HuH-7.5 (cell line): ENCODE results near the gene SLC26A3.

Experiments used
- DNase-seq: peaks from one replicate; pipeline ENCODE4 v3.0.0; 2011; ENCODE audit warnings: low spot score

SLC26A3 gene

GRCh38 chr7:107744345-107744750, 58.7 kb downstream of the SLC26A3 start:
- DNase-seq, result peak; percentile 19

GRCh38 chr7:107743567-107744344, 59.3 kb downstream of the SLC26A3 start, which contains the start of gene CBLL1:
Gene CBLL1 (plus strand): TSS chr7:107744142. CDS start chr7:107744164, 22 bp downstream.
- DNase-seq, result peak; percentile 79

- DNase-seq, result peak; percentile 45
These were observed 60.1 kb downstream of the SLC26A3 start for GRCh38 chr7:107742678-107743566.

GRCh38 chr7:107728276-107728675, 74.7 kb downstream of the SLC26A3 start:
- no peak for DNase-seq

- no peak for DNase-seq
These were observed 76.5 kb downstream of the SLC26A3 start for GRCh38 chr7:107726356-107727130.

GRCh38 chr7:107725138-107725740, 77.8 kb downstream of the SLC26A3 start:
- peak; percentile 58 for DNase-seq

- DNase-seq, result no peak
These were observed 79.8 kb downstream of the SLC26A3 start for GRCh38 chr7:107723255-107723654.

GRCh38 chr7:107721286-107721685, 81.7 kb downstream of the SLC26A3 start:
- no peak for DNase-seq

GRCh38 chr7:107718456-107719193, 84.4 kb downstream of the SLC26A3 start:
- DNase-seq, result no peak

GRCh38 chr7:107715531-107715930, 87.5 kb downstream of the SLC26A3 start:
- DNase-seq, result no peak
